SK-N-SH (cell line): ENCODE measurements around the gene KRT28. TPM values are rescaled to one million over a fixed set of nuclear protein-coding genes. Genes with fewer than 3 reads are reported as not detected.

ENCODE experiments used
- CTCF ChIA-PET: fragments of 300-600, 350-600 bp; formaldehyde crosslinking; extraction: SDS; loops from one replicate; lab custom pipeline; 2021; lab: Yijun Ruan, JAX
- POLR2A ChIA-PET: fragments of 350-600 bp; sonication (Branson Sonifier 250); formaldehyde crosslinking; extraction: SDS; loops from one replicate; lab custom pipeline; 2020; ENCODE audit warnings: antibody characterized with exemption, inconsistent platforms; lab: Yijun Ruan, JAX
- DNase-seq: peaks from one replicate; pipeline ENCODE4 v3.0.0; 2012
- H2AFZ ChIP-seq: fragments of 200-600 bp; sonication (generic); 2 replicates; pipeline ENCODE4 v1.8.1; 2016; ENCODE audit warnings: antibody characterized with exemption, mild to moderate bottlenecking, low read depth
- H3F3A ChIP-seq: fragments of 200-600 bp; sonication (generic); replicated peaks from 2 replicates; pipeline ENCODE3; 2016; ENCODE audit warnings: antibody characterized with exemption, mild to moderate bottlenecking; ENCODE audit not compliant: insufficient read depth
- H3K27ac ChIP-seq, 2 experiments: fragments of 200-500 bp in 1 of 2; fragments of 200-600 bp in 1 of 2; sonication (Bioruptor generic) in 1 of 2; sonication (generic), shearing (Covaris generic) in 1 of 2; 2 replicates each; pipeline versions ENCODE4 v1.5.1 to v1.6.1; 2014 to 2016; ENCODE audit warnings: low read depth in 2 of 2, inconsistent platforms in 1 of 2, low read length in 1 of 2, mild to moderate bottlenecking in 1 of 2, mixed read lengths in 1 of 2
- H3K27me3 ChIP-seq: fragments of 200-600 bp; sonication (generic), shearing (Covaris generic); 2 replicates; pipeline ENCODE4 v1.6.1; 2016; ENCODE audit warnings: mixed run types; ENCODE audit not compliant: insufficient read depth
- H3K36me3 ChIP-seq, 2 experiments: fragments of 200-500 bp in 1 of 2; fragments of 200-600 bp in 1 of 2; sonication (Bioruptor generic) in 1 of 2; sonication (generic) in 1 of 2; replicated peaks in 1 of 2; 2 replicates each; pipeline versions ENCODE3 to v1.5.1; 2014 to 2016; ENCODE audit warnings: low read length in 1 of 2, mild to moderate bottlenecking in 1 of 2; ENCODE audit not compliant: insufficient read depth in 2 of 2, control insufficient read depth in 1 of 2
- H3K4me1 ChIP-seq, 2 experiments: fragments of 200-500 bp in 1 of 2; fragments of 200-600 bp in 1 of 2; sonication (Bioruptor generic) in 1 of 2; sonication (generic), shearing (Covaris generic) in 1 of 2; 2 replicates each; pipeline versions ENCODE4 v1.5.1 to v1.6.1; 2014 to 2016; ENCODE audit warnings: low read depth in 1 of 2, low read length in 1 of 2, mixed run types in 1 of 2; ENCODE audit not compliant: insufficient read depth in 2 of 2, control insufficient read depth in 1 of 2
- H3K4me2 ChIP-seq: fragments of 200-600 bp; sonication (generic), shearing (Covaris generic); 2 replicates; pipeline ENCODE4 v1.6.1; 2017; ENCODE audit warnings: mixed run types
- H3K4me3 ChIP-seq, 2 experiments: fragments of 200-500 bp in 1 of 2; fragments of 200-600 bp in 1 of 2; sonication (Bioruptor generic) in 1 of 2; sonication (generic), shearing (Covaris generic) in 1 of 2; 2 replicates each; pipeline versions ENCODE4 v1.5.1 to v1.8.1; 2014 to 2016; ENCODE audit warnings: low read depth in 2 of 2, inconsistent platforms in 1 of 2, low read length in 1 of 2, mild to moderate bottlenecking in 1 of 2, mixed read lengths in 1 of 2, moderate library complexity in 1 of 2
- H3K79me2 ChIP-seq: fragments of 200-600 bp; sonication (generic); 2 replicates; pipeline ENCODE4 v1.8.1; 2017; ENCODE audit warnings: mild to moderate bottlenecking; ENCODE audit not compliant: insufficient read depth
- H3K9ac ChIP-seq: fragments of 200-600 bp; sonication (generic); 2 replicates; pipeline ENCODE4 v1.6.1; 2017; ENCODE audit warnings: mixed run types
- H3K9me2 ChIP-seq: fragments of 200-600 bp; sonication (generic); 2 replicates; pipeline ENCODE4 v1.6.1; 2017; ENCODE audit warnings: mixed run types
- H3K9me3 ChIP-seq: fragments of 200-600 bp; sonication (generic); 2 replicates; pipeline ENCODE4 v1.6.1; 2017; ENCODE audit warnings: mixed run types, mild to moderate bottlenecking, moderate library complexity
- H4K20me1 ChIP-seq: fragments of 200-600 bp; sonication (generic); 2 replicates; pipeline ENCODE4 v1.6.1; 2017; ENCODE audit warnings: mild to moderate bottlenecking, mixed run types; ENCODE audit not compliant: insufficient read depth
- CHD2 ChIP-seq: fragments of 150-350 bp; IDR thresholded peaks from 2 replicates; pipeline ENCODE4 v1.6.1; 2018; ENCODE audit warnings: low read length; ENCODE audit not compliant: partially characterized antibody
- EP300 ChIP-seq, 2 experiments: IDR thresholded peaks; 2 replicates each; pipeline versions ENCODE4 v1.4.0 to v1.6.1; 2012; ENCODE audit warnings: borderline replicate concordance in 1 of 2, low read depth in 1 of 2, low read length in 1 of 2
- EZH2phosphoT487 ChIP-seq: fragments of 200-600 bp; sonication (generic); IDR thresholded peaks from 2 replicates; pipeline ENCODE4 v1.6.1; 2017; ENCODE audit warnings: low read depth, mixed run types, mild to moderate bottlenecking, antibody characterized with exemption, moderate library complexity, borderline replicate concordance
- FOSL2 ChIP-seq: IDR thresholded peaks from 2 replicates; pipeline ENCODE4 v1.4.0; 2012; ENCODE audit warnings: low read depth, mild to moderate bottlenecking, moderate library complexity, borderline replicate concordance
- FOXJ3 ChIP-seq: sonication (generic); formaldehyde crosslinking; IDR thresholded peaks from 2 replicates; pipeline ENCODE4 v1.5.1; 2020; ENCODE audit warnings: mild to moderate bottlenecking, missing genetic modification reagents
- IRF3 ChIP-seq: fragments of 150-350 bp; IDR thresholded peaks from 2 replicates; pipeline ENCODE4 v1.6.1; 2016; ENCODE audit warnings: mild to moderate bottlenecking, low read depth, low read length
- JUND ChIP-seq: IDR thresholded peaks from 2 replicates; pipeline ENCODE4 v1.4.0; 2012
- MEF2A ChIP-seq: IDR thresholded peaks from 2 replicates; pipeline ENCODE4 v1.4.0; 2012; ENCODE audit warnings: low read depth, borderline replicate concordance
- MXI1 ChIP-seq: IDR thresholded peaks from 2 replicates; pipeline ENCODE4 v1.6.1; 2012; ENCODE audit warnings: mild to moderate bottlenecking, low read depth, low read length, improper control_type of control experiment
- PBX3 ChIP-seq: IDR thresholded peaks from 2 replicates; pipeline ENCODE4; 2012
- RAD21 ChIP-seq: IDR thresholded peaks from 2 replicates; pipeline ENCODE4 v1.6.1; 2012; ENCODE audit warnings: mild to moderate bottlenecking, low read length
- RCOR1 ChIP-seq: fragments of 150-350 bp; IDR thresholded peaks from 2 replicates; pipeline ENCODE4 v1.6.1; 2017; ENCODE audit warnings: antibody characterized with exemption, low read length
- REST ChIP-seq: IDR thresholded peaks from 2 replicates; pipeline ENCODE4 v1.6.1; 2012; ENCODE audit warnings: mild to moderate bottlenecking, low read depth, low read length, moderate library complexity
- RFX5 ChIP-seq: IDR thresholded peaks from 2 replicates; pipeline ENCODE4 v1.6.1; 2012; ENCODE audit warnings: mild to moderate bottlenecking, improper control_type of control experiment, low read length
- RXRA ChIP-seq: IDR thresholded peaks from 2 replicates; pipeline ENCODE4 v1.4.0; 2012; ENCODE audit warnings: low read depth, mild to moderate bottlenecking, borderline replicate concordance
- SIN3A ChIP-seq: IDR thresholded peaks from 2 replicates; pipeline ENCODE4 v1.6.1; 2012; ENCODE audit warnings: low read depth, mild to moderate bottlenecking, low read length, moderate library complexity, borderline replicate concordance
- SMC3 ChIP-seq: IDR thresholded peaks from 2 replicates; pipeline ENCODE4 v1.6.1; 2012; ENCODE audit warnings: low read depth, low read length, improper control_type of control experiment
- TAF1 ChIP-seq: IDR thresholded peaks from 2 replicates; pipeline ENCODE4 v1.6.1; 2012; ENCODE audit warnings: low read depth, mild to moderate bottlenecking, low read length, moderate library complexity, borderline replicate concordance
- TEAD4 ChIP-seq: IDR thresholded peaks from 2 replicates; pipeline ENCODE4 v1.4.0; 2012; ENCODE audit warnings: mild to moderate bottlenecking, borderline replicate concordance; ENCODE audit not compliant: insufficient read depth
- USF1 ChIP-seq: IDR thresholded peaks from 2 replicates; pipeline ENCODE4 v1.4.0; 2012; ENCODE audit warnings: low read depth, borderline replicate concordance
- WGBS: methylation state at CpG from one replicate; pipeline ENCODE4 v1.1.6; 2017; ENCODE audit warnings: low lambda C conversion rate; 5-methylcytosine and 5-hydroxymethylcytosine counted together
- polyA plus RNA-seq, 3 experiments: library from polyadenylated mRNA; depleted of rRNA; stranded (reverse); fragments of >200 nt; gene quantifications; 2 replicates each; pipeline ENCODE4 v1.2.3, GENCODE V29; 2012

The KRT28 gene
- polyA plus RNA-seq, 1 of the 3 experiments (the other 2 are of a cell fraction) = not detected

GRCh38 chr17:40836020-40836419, 36.3 kb upstream of the KRT28 start:
- WGBS = 86% methylated on average over 4 of the region's 4 CpGs
- H3K4me2 ChIP-seq = no peak overlapping the region
- TF ChIP-seq EP300 (IDR thresholded peaks at IDR 0.05; ENCODE audit: borderline replicate concordance in 1 of 2, low read depth in 1 of 2, low read length in 1 of 2) = no peak
- TF ChIP-seq TEAD4 = no peak
- TF ChIP-seq MXI1 = no peak
- no peak for TF ChIP-seq PBX3
- no peak for TF ChIP-seq USF1
- TF ChIP-seq RAD21 = no peak
- TF ChIP-seq RCOR1 = no peak
- no peak for TF ChIP-seq FOSL2
- no peak for TF ChIP-seq SIN3A
- TF ChIP-seq EZH2phosphoT487 = no peak
- no peak for TF ChIP-seq REST
- no peak for TF ChIP-seq RFX5
- no peak for TF ChIP-seq FOXJ3 (CRISPR knock-in tag)
- no peak for TF ChIP-seq TAF1
- no peak for TF ChIP-seq MEF2A
- no peak for TF ChIP-seq CHD2
- TF ChIP-seq SMC3 = no peak
- no peak for TF ChIP-seq JUND
- TF ChIP-seq IRF3 = no peak
- TF ChIP-seq RXRA = no peak
- no peaks in the 10 kb centered on the region for H4K20me1 ChIP-seq
- POLR2A ChIA-PET = no interaction called here
- CTCF ChIA-PET = no interaction called here
- H2AFZ ChIP-seq = no peak overlapping the region
- no peaks in the 10 kb centered on the region for H3K79me2 ChIP-seq
- no peaks in the 10 kb centered on the region for H3K9me3 ChIP-seq
- no peak for DNase-seq
- no peaks in the 10 kb centered on the region for H3F3A ChIP-seq
- peaks cover 0 to 5% of the 10 kb centered on the region in 2 experiments for H3K36me3 ChIP-seq
- no peaks in the 10 kb centered on the region for H3K9me2 ChIP-seq
- no peak overlapping the region for H3K27ac ChIP-seq
- H3K4me3 ChIP-seq = no peak overlapping the region
- H3K27me3 ChIP-seq = peaks cover 4% of the 10 kb centered on the region; the same call in 1 of the 2 replicates
- no peak overlapping the region for H3K9ac ChIP-seq
- H3K4me1 ChIP-seq = no peaks in the 10 kb centered on the region
